IPS-NIHi7 (cell line): Measurements from ENCODE around the gene CFD.
A peak's percentile ranks its signal among the peaks of the same experiment; 100 is the strongest.
"Not testable (repeated sequence)": the region's sequence is repeated elsewhere in the genome, so short reads cannot be mapped to it uniquely, and the experiment has no call there.

Source experiments
- DNase-seq: peaks from one replicate; pipeline ENCODE4 v3.0.0; 2012; ENCODE audit warnings: mixed read lengths; ENCODE audit errors: extremely low spot score

Gene CFD

DNA sequence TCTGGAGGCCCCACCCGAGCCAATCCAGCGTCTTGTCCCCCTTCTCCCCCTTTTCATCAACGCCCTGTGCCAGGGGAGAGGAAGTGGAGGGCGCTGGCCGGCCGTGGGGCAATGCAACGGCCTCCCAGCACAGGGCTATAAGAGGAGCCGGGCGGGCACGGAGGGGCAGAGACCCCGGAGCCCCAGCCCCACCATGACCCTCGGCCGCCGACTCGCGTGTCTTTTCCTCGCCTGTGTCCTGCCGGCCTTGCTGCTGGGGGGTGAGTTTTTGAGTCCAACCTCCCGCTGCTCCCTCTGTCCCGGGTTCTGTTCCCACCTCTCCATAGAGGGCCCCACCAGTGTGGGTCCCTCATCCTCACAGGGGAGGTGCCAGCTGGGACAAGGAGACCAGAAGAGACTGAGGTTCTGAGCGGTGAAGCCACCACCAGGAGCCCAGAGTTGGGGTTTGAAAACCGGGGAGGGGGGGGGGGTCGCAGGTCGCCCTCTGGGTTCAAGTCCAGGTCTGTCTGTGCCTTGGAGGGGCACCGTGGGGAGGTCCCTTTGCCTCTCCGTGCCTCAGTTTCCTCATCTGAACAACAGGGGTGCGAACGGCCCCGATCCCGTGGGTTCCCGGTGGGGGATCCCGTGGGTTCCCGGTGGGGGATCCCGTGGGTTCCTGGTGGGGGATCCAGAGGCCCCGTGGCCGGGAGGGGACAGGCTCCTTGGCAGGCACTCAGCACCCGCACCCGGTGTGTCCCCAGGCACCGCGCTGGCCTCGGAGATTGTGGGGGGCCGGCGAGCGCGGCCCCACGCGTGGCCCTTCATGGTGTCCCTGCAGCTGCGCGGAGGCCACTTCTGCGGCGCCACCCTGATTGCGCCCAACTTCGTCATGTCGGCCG, 7.1 kb upstream of the CFD start, which contains the start of gene ELANE:
TSS of gene ELANE (plus strand) at position 168 of the 878 bp plus-strand sequence. CDS start at position 194, 26 bp downstream.
- DNase-seq, result no peak

GRCh38 chr19:853014-853585, 6.4 kb upstream of the CFD start:
- no peak for DNase-seq

DNA sequence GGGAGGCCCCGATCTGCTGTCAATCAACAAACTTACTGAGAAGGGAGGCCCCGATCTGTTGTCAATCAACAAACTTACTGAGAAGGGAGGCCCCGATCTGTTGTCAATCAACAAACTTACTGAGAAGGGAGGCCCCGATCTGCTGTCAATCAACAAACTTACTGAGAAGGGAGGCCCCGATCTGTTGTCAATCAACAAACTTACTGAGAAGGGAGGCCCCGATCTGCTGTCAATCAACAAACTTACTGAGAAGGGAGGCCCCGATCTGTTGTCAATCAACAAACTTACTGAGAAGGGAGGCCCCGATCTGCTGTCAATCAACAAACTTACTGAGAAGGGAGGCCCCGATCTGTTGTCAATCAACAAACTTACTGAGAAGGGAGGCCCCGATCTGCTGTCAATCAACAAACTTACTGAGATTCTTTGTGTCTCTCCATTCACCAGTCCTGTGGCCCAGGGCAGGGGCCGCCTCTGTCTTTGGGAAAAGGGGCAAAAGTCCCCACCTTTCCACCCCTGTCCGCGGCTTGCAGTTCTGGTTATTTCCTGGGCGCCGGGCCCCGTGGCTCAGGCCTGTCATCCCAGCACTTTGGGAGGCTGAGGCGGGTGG, 5.7 kb upstream of the CFD start:
- DNase-seq, result not testable (repeated sequence)

DNA sequence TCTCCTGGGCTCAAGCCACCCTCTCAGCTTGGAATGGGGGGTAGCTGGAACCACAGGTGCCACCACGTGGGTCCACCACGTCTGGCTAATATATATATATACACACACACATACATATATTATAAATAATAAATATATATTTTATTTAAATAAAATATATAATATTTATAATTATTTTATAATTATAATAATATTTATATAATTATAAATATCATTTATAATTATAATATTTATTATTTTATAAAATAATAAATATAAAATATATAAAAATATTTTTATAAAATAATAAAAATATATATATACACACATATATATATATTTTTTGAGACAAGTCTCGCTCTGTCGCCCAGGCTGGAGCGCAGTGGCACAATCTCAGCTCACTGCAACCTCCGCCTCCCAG, 4.9 kb upstream of the CFD start:
- no peak for DNase-seq

- no peak for DNase-seq
Observed at GRCh38 chr19:855142-855541, 4.3 kb upstream of the CFD start.

- DNase-seq, result no peak
Observed at GRCh38 chr19:855566-856120, 3.8 kb upstream of the CFD start.

DNA sequence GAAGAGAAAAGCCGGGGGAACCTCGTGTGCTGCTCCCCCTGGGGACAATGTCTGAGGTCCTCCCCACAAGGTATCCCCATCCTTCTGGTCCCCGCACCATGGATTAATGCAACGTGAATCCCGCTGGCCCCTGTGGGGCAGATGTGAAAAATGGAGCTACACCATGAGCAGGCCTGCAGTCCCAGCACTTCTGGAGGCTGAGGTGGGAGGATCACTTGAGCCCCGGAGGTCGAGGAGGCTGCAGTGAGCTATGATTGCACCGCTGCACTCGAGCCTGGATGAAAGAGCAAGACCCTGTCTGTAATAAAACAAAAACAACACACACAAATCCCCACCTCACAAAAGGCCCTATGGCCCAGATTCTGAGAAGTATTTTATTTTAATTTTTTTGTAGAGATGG, 1.2 kb upstream of the CFD start:
- no peak for DNase-seq

DNA sequence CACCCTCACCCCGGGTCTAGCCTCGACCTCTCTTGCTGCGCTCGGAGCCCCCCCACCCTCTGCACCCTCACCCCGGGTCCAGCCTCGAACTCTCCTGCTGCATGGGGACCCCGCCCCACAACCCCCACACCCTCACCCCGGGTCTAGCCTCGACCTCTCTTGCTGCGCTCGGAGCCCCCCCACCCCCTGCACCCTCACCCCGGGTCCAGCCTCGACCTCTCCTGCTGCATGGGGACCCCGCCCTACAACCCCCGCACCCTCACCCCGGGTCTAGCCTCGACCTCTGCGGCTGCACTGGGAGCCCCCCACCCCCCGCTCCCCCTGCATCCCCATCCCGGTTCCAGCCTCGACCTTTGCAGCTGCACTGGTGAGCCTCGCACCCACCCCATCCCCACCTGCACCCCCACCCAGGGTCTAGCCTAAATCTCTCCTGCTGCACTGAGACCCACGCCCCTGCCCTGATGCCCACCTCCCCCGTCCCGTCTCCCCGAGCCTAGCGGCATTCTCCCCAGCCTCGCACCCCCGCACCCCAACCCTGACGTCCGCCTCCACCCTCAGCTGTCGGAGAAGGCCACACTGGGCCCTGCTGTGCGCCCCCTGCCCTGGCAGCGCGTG, 1.8 kb downstream of the CFD start:
- DNase-seq, result no peak

- DNase-seq, result peak; percentile 96
Observed at GRCh38 chr19:861756-862580, 2.5 kb downstream of the CFD start.

DNA sequence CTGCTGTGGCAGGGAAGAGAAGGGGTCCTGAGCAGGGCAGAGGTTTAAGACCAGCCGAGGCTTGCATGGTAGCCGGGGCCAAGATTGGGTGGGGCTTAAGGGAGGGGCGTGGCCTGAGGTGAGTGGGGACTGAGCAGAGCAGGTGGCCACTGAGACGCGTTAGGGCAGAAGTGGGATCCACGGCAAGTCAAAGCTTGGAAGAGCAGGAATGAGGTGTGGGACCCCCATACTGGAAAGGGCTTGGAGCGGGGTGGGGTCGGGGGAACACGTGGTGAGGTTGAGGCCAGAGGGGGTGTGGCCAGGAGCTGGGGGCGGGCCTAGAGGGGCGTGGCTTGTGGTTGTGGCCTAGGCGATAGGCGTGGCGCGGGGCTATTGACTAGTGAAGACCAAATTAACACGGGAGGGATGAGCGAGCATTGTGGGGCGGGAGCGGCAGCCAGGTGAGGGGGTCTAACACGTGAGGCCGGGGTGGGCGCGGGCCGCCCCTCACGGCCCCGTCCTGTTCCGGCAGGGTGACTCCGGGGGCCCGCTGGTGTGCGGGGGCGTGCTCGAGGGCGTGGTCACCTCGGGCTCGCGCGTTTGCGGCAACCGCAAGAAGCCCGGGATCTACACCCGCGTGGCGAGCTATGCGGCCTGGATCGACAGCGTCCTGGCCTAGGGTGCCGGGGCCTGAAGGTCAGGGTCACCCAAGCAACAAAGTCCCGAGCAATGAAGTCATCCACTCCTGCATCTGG, 3.3 kb downstream of the CFD start:
- DNase-seq, result peak; percentile 84

DNA sequence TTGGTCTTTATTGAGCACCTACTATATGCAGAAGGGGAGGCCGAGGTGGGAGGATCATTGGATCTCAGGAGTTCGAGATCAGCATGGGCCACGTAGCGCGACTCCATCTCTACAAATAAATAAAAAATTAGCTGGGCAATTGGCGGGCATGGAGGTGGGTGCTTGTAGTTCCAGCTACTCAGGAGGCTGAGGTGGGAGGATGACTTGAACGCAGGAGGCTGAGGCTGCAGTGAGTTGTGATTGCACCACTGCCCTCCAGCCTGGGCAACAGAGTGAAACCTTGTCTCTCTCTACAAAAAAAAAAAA, 3.8 kb downstream of the CFD start:
- DNase-seq, result no peak

- no peak for DNase-seq
Observed at GRCh38 chr19:866769-867300, 7.4 kb downstream of the CFD start.

GRCh38 chr19:867301-867793, 7.9 kb downstream of the CFD start:
- DNase-seq, result no peak

GRCh38 chr19:867855-868457, 8.5 kb downstream of the CFD start:
- no peak for DNase-seq

- DNase-seq, result no peak
Observed at GRCh38 chr19:868458-869244, 9.2 kb downstream of the CFD start.

DNA sequence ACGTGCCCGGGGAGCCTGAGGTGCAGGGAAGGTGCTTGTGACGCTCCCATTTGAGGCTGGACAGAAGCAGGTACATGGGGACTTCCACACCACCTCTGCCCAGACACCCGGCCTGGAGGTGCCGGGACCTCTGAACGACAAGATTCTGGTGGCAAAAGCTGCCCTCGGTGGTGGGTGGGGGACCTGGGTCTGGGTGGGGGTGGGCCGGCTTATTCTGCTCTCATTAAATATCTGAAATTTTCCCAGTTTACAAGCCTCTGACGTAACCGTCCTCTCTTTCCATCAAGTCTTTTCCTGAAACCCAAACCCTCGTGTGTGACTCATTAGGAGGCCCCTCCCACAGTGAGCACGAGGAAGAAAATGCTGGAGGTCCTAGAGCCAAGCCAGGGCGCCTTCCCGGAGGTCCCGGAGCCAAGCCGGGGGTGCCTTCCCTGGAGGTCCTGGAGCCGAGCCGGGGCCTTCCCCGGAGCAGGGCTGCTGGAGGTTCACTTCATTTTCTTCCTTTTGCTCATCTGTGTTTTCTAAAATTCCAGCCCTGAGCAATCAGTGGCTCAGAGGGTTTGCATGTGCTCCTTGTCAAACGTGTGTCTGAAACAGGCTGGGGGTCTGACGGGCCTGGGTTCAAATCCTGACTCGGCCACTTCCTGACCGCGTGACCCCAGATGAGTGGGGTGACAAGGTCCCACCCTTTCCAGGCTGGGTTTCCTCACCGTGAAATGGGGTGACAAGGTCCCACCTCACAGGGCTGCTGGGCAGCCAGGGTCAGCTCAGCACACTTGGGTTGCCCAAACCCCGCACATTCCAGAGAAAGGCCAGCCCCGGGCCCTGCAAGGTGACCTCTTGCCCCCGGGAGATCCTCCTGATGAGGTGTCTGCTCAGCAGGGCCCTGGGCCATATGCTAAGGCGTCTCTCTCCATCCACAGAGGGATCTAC, 10.0 kb downstream of the CFD start:
- DNase-seq, result no peak

- DNase-seq, result no peak
Observed at GRCh38 chr19:870314-870713, 10.8 kb downstream of the CFD start.

GRCh38 chr19:870963-871401, 11.5 kb downstream of the CFD start:
- no peak for DNase-seq
